HepG2 (cell line): ENCODE measurements around the gene SLC17A8.

ENCODE experiments used
- ESRRA ChIP-seq: sonication (generic); formaldehyde crosslinking; IDR thresholded peaks from 2 replicates; pipeline ENCODE4 v1.5.1; 2020; ENCODE audit warnings: mild to moderate bottlenecking, low read depth, missing genetic modification reagents
- EZH2 ChIP-seq: conservative IDR thresholded peaks from 2 replicates; pipeline ENCODE4 v1.6.1; 2012; ENCODE audit warnings: mild to moderate bottlenecking, low read depth, low read length, moderate library complexity
- HNRNPH1 ChIP-seq: fragments of 200-400 bp; formaldehyde crosslinking; optimal IDR thresholded peaks from 2 replicates; pipeline ENCODE3; 2017; ENCODE audit warnings: mild to moderate bottlenecking, low read depth, low read length
- POLR2A ChIP-seq, 2 experiments: IDR thresholded peaks; 2 replicates each; pipeline ENCODE4 v1.6.1; 2011; ENCODE audit warnings: low read depth in 2 of 2, low read length in 2 of 2, mild to moderate bottlenecking in 1 of 2, moderate library complexity in 1 of 2; ENCODE audit not compliant: insufficient read depth in 1 of 2
- ZNF263 ChIP-seq: sonication (generic); formaldehyde crosslinking; IDR thresholded peaks from 2 replicates; pipeline ENCODE4 v1.4.0; 2020; ENCODE audit warnings: missing genetic modification reagents
- ZNF570 ChIP-seq: sonication (generic); formaldehyde crosslinking; IDR thresholded peaks from 2 replicates; pipeline ENCODE4 v1.4.0; 2020; ENCODE audit warnings: mild to moderate bottlenecking, missing genetic modification reagents, borderline replicate concordance
- TF ChIP-seq, protein P1 (sequence below): sonication (generic); formaldehyde crosslinking; IDR thresholded peaks from 2 replicates; pipeline ENCODE4 v1.5.0; 2020; ENCODE audit warnings: mild to moderate bottlenecking, missing genetic modification reagents, borderline replicate concordance
- TF ChIP-seq, protein P2 (sequence below): sonication (generic); formaldehyde crosslinking; IDR thresholded peaks from 2 replicates; pipeline ENCODE4 v1.5.0; 2020; ENCODE audit warnings: mild to moderate bottlenecking, missing genetic modification reagents, moderate library complexity
- TF ChIP-seq, protein P3 (sequence below): sonication (generic); formaldehyde crosslinking; conservative IDR thresholded peaks from 2 replicates; pipeline ENCODE4 v1.8.1; 2023; ENCODE audit warnings: missing genetic modification reagents
- TF ChIP-seq, protein P4 (sequence below): sonication (generic); formaldehyde crosslinking; IDR thresholded peaks from 2 replicates; pipeline ENCODE4 v1.4.0; 2020; ENCODE audit warnings: missing genetic modification reagents, mild to moderate bottlenecking, borderline replicate concordance
- TF ChIP-seq, protein P5 (sequence below): sonication (generic); formaldehyde crosslinking; IDR thresholded peaks from 2 replicates; pipeline ENCODE4 v1.4.0; 2020; ENCODE audit warnings: missing genetic modification reagents; ENCODE audit errors: not compliant biosample characterization

DNA sequence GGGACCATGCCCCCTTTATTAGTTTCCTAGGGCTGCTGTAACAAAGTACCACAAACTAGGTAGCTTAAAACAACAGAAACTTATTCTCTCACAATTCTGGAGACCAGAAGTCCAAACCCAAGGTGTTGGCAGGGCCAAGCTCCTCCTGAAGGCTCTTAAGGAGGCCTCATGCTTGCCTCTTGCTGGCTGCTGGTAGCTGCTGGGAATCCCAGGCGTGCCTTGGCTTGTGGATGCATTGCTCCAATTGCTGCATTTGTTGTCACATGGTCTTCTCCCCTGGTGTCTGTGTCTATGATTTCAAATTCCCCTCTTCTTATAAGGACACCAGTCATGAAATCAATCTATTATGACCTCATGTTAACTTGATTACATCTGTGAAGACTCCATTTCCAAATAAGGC is 11.2 kb downstream of the SLC17A8 start:
- TF ChIP-seq, protein P1, sequence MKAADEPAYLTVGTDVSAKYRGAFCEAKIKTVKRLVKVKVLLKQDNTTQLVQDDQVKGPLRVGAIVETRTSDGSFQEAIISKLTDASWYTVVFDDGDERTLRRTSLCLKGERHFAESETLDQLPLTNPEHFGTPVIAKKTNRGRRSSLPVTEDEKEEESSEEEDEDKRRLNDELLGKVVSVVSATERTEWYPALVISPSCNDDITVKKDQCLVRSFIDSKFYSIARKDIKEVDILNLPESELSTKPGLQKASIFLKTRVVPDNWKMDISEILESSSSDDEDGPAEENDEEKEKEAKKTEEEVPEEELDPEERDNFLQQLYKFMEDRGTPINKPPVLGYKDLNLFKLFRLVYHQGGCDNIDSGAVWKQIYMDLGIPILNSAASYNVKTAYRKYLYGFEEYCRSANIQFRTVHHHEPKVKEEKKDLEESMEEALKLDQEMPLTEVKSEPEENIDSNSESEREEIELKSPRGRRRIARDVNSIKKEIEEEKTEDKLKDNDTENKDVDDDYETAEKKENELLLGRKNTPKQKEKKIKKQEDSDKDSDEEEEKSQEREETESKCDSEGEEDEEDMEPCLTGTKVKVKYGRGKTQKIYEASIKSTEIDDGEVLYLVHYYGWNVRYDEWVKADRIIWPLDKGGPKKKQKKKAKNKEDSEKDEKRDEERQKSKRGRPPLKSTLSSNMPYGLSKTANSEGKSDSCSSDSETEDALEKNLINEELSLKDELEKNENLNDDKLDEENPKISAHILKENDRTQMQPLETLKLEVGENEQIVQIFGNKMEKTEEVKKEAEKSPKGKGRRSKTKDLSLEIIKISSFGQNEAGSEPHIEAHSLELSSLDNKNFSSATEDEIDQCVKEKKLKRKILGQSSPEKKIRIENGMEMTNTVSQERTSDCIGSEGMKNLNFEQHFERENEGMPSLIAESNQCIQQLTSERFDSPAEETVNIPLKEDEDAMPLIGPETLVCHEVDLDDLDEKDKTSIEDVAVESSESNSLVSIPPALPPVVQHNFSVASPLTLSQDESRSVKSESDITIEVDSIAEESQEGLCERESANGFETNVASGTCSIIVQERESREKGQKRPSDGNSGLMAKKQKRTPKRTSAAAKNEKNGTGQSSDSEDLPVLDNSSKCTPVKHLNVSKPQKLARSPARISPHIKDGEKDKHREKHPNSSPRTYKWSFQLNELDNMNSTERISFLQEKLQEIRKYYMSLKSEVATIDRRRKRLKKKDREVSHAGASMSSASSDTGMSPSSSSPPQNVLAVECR (CRISPR knock-in tag) = no peak
- TF ChIP-seq, protein P2, sequence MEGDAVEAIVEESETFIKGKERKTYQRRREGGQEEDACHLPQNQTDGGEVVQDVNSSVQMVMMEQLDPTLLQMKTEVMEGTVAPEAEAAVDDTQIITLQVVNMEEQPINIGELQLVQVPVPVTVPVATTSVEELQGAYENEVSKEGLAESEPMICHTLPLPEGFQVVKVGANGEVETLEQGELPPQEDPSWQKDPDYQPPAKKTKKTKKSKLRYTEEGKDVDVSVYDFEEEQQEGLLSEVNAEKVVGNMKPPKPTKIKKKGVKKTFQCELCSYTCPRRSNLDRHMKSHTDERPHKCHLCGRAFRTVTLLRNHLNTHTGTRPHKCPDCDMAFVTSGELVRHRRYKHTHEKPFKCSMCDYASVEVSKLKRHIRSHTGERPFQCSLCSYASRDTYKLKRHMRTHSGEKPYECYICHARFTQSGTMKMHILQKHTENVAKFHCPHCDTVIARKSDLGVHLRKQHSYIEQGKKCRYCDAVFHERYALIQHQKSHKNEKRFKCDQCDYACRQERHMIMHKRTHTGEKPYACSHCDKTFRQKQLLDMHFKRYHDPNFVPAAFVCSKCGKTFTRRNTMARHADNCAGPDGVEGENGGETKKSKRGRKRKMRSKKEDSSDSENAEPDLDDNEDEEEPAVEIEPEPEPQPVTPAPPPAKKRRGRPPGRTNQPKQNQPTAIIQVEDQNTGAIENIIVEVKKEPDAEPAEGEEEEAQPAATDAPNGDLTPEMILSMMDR (CRISPR knock-in tag) = no peak
- TF ChIP-seq ZNF263 (CRISPR knock-in tag) (no peak), EZH2 (no peak), POLR2A (IDR thresholded peaks at IDR 0.05; ENCODE audit: insufficient read depth in 1 of 2, low read depth in 2 of 2, low read length in 2 of 2) (no peak), HNRNPH1 (no peak), ZNF570 (CRISPR knock-in tag) (no peak), ESRRA (CRISPR knock-in tag) (no peak)
- TF ChIP-seq, protein P3, sequence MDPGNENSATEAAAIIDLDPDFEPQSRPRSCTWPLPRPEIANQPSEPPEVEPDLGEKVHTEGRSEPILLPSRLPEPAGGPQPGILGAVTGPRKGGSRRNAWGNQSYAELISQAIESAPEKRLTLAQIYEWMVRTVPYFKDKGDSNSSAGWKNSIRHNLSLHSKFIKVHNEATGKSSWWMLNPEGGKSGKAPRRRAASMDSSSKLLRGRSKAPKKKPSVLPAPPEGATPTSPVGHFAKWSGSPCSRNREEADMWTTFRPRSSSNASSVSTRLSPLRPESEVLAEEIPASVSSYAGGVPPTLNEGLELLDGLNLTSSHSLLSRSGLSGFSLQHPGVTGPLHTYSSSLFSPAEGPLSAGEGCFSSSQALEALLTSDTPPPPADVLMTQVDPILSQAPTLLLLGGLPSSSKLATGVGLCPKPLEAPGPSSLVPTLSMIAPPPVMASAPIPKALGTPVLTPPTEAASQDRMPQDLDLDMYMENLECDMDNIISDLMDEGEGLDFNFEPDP (CRISPR knock-in tag) = no peak
- TF ChIP-seq, protein P4, sequence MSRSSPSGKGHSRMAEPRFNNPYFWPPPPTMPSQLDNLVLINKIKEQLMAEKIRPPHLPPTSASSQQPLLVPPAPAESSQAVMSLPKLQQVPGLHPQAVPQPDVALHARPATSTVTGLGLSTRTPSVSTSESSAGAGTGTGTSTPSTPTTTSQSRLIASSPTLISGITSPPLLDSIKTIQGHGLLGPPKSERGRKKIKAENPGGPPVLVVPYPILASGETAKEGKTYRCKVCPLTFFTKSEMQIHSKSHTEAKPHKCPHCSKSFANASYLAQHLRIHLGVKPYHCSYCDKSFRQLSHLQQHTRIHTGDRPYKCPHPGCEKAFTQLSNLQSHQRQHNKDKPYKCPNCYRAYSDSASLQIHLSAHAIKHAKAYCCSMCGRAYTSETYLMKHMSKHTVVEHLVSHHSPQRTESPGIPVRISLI = no peak
- TF ChIP-seq, protein P5, sequence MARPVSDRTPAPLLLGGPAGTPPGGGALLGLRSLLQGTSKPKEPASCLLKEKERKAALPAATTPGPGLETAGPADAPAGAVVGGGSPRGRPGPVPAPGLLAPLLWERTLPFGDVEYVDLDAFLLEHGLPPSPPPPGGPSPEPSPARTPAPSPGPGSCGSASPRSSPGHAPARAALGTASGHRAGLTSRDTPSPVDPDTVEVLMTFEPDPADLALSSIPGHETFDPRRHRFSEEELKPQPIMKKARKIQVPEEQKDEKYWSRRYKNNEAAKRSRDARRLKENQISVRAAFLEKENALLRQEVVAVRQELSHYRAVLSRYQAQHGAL = no peak
